NCI-H1436 treated with DMSO at 0.1 percent for 48 hours (cell line): ENCODE measurements around the gene RBMY1B.
"Not testable (repeated sequence)": the region's sequence is repeated elsewhere in the genome, so short reads cannot be mapped to it uniquely, and the experiment has no call there.

ENCODE experiments used
- DNase-seq: peaks from one replicate; lab custom pipeline; 2025; lab: John Stamatoyannopoulos, UW

The RBMY1B gene

DNA sequence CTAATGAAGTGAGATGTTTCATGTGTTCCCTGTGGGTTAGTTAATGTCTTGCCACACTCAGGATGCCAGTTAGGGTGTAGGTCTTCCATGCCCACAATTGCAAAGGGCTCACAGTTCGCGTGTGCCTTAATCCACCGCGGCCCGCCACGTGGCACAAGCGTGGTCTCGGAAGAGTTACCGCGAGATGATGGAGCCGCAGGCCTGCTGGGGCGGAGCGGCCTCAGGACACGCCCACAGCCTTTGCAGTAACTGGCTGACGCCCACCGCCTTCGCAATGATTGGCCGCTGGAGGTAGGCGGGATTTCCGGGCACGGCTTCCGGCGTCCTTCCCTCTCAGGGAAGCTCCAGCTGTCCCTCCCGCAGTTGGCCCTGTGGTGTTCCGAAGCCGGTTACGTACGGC is at the start of gene RBMY1B:
RBMY1B (plus strand) TSS at position 301 of the 400 bp plus-strand sequence. CDS start 2,013 bp downstream, outside the sequence.
- DNase-seq = not testable (repeated sequence)

DNA sequence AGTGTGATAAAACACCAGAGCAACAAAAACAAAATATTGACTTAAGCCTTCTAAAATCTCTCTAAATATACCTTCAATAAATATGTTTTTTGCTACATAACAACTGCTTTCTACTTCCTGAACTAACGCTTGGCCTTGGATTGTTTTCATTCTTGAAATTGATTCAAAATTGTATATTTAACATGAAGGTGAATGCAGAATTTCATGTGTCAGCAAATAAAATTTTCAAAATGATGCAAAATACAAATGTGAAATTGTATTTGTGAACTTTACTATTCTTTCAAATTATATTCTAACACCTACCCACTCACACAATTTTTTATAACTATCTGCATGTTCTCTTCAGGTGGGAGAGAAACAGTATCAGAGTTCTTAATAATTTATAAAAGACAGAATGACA is 48.2 kb upstream of the RBMY1B start:
- DNase-seq = not testable (repeated sequence)

DNA sequence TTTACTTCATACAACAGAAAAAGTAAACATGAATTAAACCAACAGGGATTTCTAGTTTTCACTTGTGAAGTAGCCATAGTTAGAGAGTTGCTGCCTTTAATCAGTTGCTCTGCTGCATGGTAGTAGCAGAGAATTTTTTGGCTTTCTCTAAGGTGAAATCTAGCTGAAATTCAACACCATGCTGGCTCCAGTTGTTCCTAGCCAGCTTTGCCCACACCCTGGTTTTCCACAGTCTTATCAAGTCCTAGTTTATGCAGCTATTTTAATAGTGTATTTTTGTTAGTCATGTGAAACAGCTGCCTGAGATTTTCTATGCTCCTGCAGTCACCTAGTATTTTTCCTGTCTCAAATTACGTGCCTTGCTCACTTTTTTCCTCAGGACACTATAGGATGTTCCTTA is 28.2 kb upstream of the RBMY1B start:
- no peak for DNase-seq

DNA sequence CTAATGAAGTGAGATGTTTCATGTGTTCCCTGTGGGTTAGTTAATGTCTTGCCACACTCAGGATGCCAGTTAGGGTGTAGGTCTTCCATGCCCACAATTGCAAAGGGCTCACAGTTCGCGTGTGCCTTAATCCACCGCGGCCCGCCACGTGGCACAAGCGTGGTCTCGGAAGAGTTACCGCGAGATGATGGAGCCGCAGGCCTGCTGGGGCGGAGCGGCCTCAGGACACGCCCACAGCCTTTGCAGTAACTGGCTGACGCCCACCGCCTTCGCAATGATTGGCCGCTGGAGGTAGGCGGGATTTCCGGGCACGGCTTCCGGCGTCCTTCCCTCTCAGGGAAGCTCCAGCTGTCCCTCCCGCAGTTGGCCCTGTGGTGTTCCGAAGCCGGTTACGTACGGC is 23.4 kb downstream of the RBMY1B start, which contains the start of gene RBMY1A1:
RBMY1A1 (plus strand) TSS at position 301 of the 400 bp plus-strand sequence. CDS start 2,013 bp downstream, outside the sequence.
- not testable (repeated sequence) for DNase-seq

DNA sequence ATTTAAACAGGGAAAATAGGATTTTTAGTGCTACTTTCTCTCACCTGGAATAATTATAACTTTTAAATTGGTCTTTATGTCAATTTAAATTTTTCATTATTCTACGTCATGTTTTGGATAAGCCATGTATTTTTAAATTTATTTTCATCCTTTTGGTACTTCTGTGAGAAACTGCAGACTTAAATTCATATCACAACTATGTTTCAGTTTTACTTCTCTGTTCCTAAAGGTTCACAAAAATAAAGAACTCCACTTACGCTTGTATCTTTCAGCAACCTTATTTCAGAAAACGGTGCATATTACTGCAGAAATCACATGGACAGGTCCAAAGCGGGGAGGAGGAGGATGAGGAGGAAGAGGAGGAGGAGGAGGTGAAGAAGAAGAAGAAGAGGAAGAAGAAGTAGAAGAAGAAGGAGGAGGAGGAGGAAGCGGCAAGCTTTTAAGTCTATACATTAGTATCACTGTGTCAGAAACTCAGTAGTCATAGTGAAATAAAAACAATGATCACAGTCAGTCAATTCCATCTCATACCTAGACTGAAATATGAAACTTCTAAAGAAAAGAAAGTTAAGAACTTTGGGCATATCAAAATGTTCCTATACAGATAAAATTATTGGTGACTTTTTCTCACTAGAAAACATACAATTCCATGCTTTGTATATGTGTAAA is 48.3 kb downstream of the RBMY1B start:
- not testable (repeated sequence) for DNase-seq
